Mesendoderm (in vitro differentiated cells): Measurements from ENCODE around the gene EP400.

ENCODE experiments used
- DNase-seq: peaks from one replicate; pipeline ENCODE4 v3.0.0; 2013
- H2AK5ac ChIP-seq: 2 replicates; pipeline ENCODE4 v1.6.1; 2013; ENCODE audit warnings: low read length, inconsistent platforms
- H2BK120ac ChIP-seq: 2 replicates; pipeline ENCODE4 v1.6.1; 2013; ENCODE audit warnings: low read depth, mild to moderate bottlenecking, low read length, moderate library complexity, mixed read lengths
- H2BK15ac ChIP-seq: replicated peaks from 2 replicates; pipeline ENCODE4 v1.6.1; 2013; ENCODE audit warnings: low read depth, mild to moderate bottlenecking, moderate library complexity
- H2BK5ac ChIP-seq: 2 replicates; pipeline ENCODE4 v1.6.1; 2013; ENCODE audit warnings: low read length, inconsistent platforms
- H3K18ac ChIP-seq: 2 replicates; pipeline ENCODE4 v1.6.1; 2013; ENCODE audit warnings: mild to moderate bottlenecking, low read length, mixed read lengths
- H3K23ac ChIP-seq: one replicate; pipeline ENCODE4 v1.6.1; 2013; ENCODE audit warnings: low read length
- H3K27ac ChIP-seq: 2 replicates; pipeline ENCODE4 v1.5.1; 2013; ENCODE audit warnings: low read depth, mild to moderate bottlenecking, inconsistent platforms, low read length, moderate library complexity
- H3K27me3 ChIP-seq: 2 replicates; pipeline ENCODE4 v1.6.1; 2013; ENCODE audit warnings: low read length, control low read depth, mild to moderate bottlenecking, inconsistent platforms; ENCODE audit not compliant: insufficient read depth, poor library complexity
- H3K36me3 ChIP-seq: 2 replicates; pipeline ENCODE4 v1.6.1; 2013; ENCODE audit warnings: low read length, inconsistent platforms; ENCODE audit not compliant: control insufficient read depth, insufficient read depth
- H3K4ac ChIP-seq: one replicate; pipeline ENCODE4 v1.6.1; 2013; ENCODE audit warnings: low read depth, mild to moderate bottlenecking, low read length, moderate library complexity
- H3K4me1 ChIP-seq: 2 replicates; pipeline ENCODE4 v1.6.1; 2013; ENCODE audit warnings: low read depth, low read length, inconsistent platforms; ENCODE audit not compliant: control insufficient read depth
- H3K4me2 ChIP-seq: 2 replicates; pipeline ENCODE4 v1.6.1; 2013; ENCODE audit warnings: low read length
- H3K4me3 ChIP-seq: 2 replicates; pipeline ENCODE4 v1.5.1; 2013; ENCODE audit warnings: mild to moderate bottlenecking, low read length
- H3K56ac ChIP-seq: one replicate; pipeline ENCODE4 v1.6.1; 2013; ENCODE audit warnings: low read length
- H3K79me1 ChIP-seq: 2 replicates; pipeline ENCODE4 v1.6.1; 2013; ENCODE audit warnings: low read length, inconsistent platforms
- H3K79me2 ChIP-seq: 2 replicates; pipeline ENCODE4 v1.6.1; 2013; ENCODE audit warnings: mild to moderate bottlenecking, low read length; ENCODE audit not compliant: control insufficient read depth, insufficient read depth
- H3K9ac ChIP-seq: 2 replicates; pipeline ENCODE4 v1.6.1; 2013; ENCODE audit warnings: low read length, inconsistent platforms
- H4K5ac ChIP-seq: one replicate; pipeline ENCODE4 v1.6.1; 2013; ENCODE audit warnings: low read length
- H4K8ac ChIP-seq: one replicate; pipeline ENCODE4 v1.6.1; 2013; ENCODE audit warnings: low read depth, mild to moderate bottlenecking, control low read depth, low read length, moderate library complexity
- WGBS: extraction: QIAGEN DNeasy Blood & Tissue Kit; methylation state at CpG from one replicate; pipeline ENCODE4 v1.1.7; 2013; ENCODE audit warnings: low lambda C conversion rate, missing lambda C conversion rate; ENCODE audit not compliant: insufficient coverage; ENCODE audit errors: extremely low coverage; 5-methylcytosine and 5-hydroxymethylcytosine counted together

EP400 gene

DNA sequence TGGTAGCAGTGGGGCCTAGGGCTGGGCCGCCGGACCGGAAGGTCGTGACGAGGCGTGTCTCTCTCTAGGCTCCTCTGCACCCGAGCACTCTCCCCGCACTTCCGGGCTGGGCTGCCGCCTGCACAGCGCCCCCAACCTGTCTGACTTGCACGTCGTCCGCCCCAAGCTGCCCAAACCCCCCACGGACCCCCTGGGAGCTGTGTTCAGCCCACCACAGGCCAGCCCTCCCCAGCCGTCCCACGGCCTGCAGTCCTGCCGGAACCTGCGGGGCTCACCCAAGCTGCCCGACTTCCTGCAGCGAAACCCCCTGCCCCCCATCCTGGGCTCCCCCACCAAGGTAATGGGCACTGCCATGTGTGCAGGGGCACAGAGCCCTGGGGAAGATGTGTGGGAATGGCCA lies 33.9 kb upstream of the EP400 start:
- Histone ChIP-seq H2BK120ac (no peak overlapping the region), H3K36me3 (peaks cover 5% of the 10 kb centered on the region), H4K5ac (no peak overlapping the region), H3K56ac (no peak overlapping the region), H3K23ac (no peak overlapping the region), H2BK15ac (no peak overlapping the region), H3K79me1 (no peaks in the 10 kb centered on the region), H2BK5ac (no peak overlapping the region), H3K18ac (no peak overlapping the region), H4K8ac (no peak overlapping the region), H3K4ac (no peak overlapping the region), H3K4me2 (no peak overlapping the region), H2AK5ac (no peak overlapping the region), H3K9ac (no peak overlapping the region), H3K27me3 (no peaks in the 10 kb centered on the region), H3K79me2 (no peaks in the 10 kb centered on the region), H3K27ac (no peak overlapping the region), H3K4me3 (no peak overlapping the region), H3K4me1 (no peaks in the 10 kb centered on the region)
- WGBS, result no CpG with 5 or more reads among the region's 21 CpGs
- DNase-seq, result no peak

DNA sequence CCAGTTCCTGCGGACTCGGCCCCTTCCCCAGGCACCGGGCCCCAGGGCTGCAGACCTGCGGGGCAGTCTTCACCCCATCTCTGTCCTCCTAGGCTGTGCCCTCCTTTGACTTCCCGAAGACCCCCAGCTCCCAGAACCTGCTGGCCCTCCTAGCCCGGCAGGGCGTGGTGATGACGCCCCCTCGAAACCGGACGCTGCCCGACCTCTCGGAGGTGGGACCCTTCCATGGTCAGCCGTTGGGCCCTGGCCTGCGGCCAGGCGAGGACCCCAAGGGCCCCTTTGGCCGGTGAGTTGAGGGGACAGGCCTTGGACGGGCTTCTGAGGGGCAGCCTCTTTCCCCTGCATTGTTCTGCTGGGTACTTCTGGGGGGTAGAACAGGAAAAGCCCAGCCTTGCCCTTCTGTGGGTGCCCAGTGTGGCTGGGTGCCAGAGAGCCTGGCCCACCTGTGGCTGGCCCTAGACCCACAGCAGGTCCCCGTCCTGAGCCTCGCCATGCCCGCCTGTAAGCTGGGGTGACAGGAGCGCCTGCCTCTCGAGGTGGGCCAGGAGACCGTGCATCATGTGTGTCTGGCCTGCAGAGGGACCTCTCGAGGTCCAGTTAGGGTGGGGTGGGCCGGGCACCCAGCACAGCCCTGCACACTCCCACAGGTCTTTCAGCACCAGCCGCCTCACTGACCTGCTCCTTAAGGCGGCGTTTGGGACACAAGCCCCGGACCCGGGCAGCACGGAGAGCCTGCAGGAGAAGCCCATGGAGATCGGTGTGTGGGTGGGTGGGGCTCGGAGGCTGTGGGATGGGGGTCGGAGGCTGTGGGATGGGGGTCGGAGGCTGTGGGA lies 33.2 kb upstream of the EP400 start:
- no peak overlapping the region for H4K8ac ChIP-seq
- no peak overlapping the region for H2BK5ac ChIP-seq
- no CpG with 5 or more reads among the region's 36 CpGs for WGBS
- DNase-seq, result no peak
- no peak overlapping the region for H3K9ac ChIP-seq
- no peak overlapping the region for H3K4me3 ChIP-seq
- no peak overlapping the region for H3K4me2 ChIP-seq
- H3K4ac ChIP-seq, result no peak overlapping the region
- H3K79me1 ChIP-seq, result no peaks in the 10 kb centered on the region
- no peak overlapping the region for H3K27ac ChIP-seq
- H3K18ac ChIP-seq, result no peak overlapping the region
- no peak overlapping the region for H3K23ac ChIP-seq
- H3K79me2 ChIP-seq, result no peaks in the 10 kb centered on the region
- no peak overlapping the region for H4K5ac ChIP-seq
- H2AK5ac ChIP-seq, result no peak overlapping the region
- no peaks in the 10 kb centered on the region for H3K27me3 ChIP-seq
- no peak overlapping the region for H2BK120ac ChIP-seq
- no peak overlapping the region for H3K56ac ChIP-seq
- peaks cover 4% of the 10 kb centered on the region for H3K36me3 ChIP-seq
- no peak overlapping the region for H2BK15ac ChIP-seq
- no peaks in the 10 kb centered on the region for H3K4me1 ChIP-seq

DNA sequence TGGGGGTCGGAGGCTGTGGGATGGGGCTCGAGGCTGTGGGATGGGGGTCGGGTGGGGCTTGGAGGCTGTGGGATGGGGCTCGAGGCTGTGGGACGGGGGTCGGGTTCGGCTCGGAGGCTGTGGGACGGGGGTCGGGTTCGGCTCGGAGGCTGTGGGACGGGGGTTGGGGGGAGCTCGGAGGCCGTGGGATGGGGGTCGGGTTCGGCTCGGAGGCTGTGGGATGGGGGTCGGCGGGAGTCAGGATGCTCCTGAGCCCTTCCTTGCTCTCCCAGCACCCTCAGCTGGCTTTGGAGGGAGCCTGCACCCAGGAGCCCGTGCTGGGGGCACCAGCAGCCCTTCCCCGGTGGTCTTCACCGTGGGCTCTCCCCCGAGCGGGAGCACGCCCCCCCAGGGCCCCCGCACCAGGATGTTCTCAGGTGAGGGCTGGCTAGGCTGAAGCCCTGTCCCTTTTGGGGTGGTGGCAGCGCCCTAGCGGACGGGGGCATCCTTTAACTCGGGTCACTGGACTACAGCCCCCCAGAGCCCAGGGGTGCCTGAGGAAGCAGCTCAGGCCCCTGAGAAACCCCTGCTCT lies 32.5 kb upstream of the EP400 start:
- H3K4ac ChIP-seq, result no peak overlapping the region
- H3K27me3 ChIP-seq, result no peaks in the 10 kb centered on the region
- no peak overlapping the region for H3K4me2 ChIP-seq
- H3K4me3 ChIP-seq, result no peak overlapping the region
- H3K9ac ChIP-seq, result no peak overlapping the region
- H4K8ac ChIP-seq, result no peak overlapping the region
- H2BK120ac ChIP-seq, result no peak overlapping the region
- H3K56ac ChIP-seq, result no peak overlapping the region
- H2BK15ac ChIP-seq, result no peak overlapping the region
- H3K18ac ChIP-seq, result no peak overlapping the region
- no CpG with 5 or more reads among the region's 31 CpGs for WGBS
- no peak overlapping the region for H2AK5ac ChIP-seq
- no peak overlapping the region for H2BK5ac ChIP-seq
- no peaks in the 10 kb centered on the region for H3K4me1 ChIP-seq
- no peak overlapping the region for H3K23ac ChIP-seq
- peaks cover 4% of the 10 kb centered on the region for H3K36me3 ChIP-seq
- H3K79me1 ChIP-seq, result no peaks in the 10 kb centered on the region
- H3K79me2 ChIP-seq, result no peaks in the 10 kb centered on the region
- no peak overlapping the region for H3K27ac ChIP-seq
- no peak for DNase-seq
- H4K5ac ChIP-seq, result no peak overlapping the region

DNA sequence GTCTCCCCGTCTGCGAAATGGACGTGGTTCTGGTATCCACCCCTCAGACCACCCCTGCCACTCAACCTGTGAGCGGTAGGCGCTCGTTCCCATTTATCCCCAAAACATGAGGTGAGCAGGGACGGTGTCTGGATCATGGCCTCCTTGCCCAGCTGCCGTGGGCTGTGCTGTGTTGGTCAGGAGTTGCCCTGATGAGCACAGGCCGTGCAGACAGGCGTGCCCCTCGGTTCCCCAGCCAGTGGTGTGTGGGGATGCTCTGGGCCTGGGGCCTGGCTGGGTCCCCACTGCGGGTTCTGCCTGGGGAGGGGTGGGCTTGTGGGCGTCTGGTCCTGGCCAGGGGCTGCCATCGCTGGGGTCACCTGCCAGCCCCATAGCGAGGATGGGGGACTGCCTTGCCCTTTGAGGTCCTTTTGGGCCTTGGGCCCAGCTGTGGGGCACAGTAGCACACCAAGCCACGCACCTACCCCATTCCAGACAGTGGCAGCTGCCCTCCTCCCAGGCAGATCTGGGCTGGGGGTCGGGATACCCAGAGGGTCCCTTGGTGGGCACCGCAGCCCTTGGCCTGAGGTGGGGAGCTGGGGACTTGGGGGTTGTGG lies 31.9 kb upstream of the EP400 start:
- H3K79me2 ChIP-seq, result no peaks in the 10 kb centered on the region
- H3K79me1 ChIP-seq, result no peaks in the 10 kb centered on the region
- no peak overlapping the region for H2BK5ac ChIP-seq
- H2AK5ac ChIP-seq, result no peak overlapping the region
- H3K4me2 ChIP-seq, result no peak overlapping the region
- H2BK15ac ChIP-seq, result no peak overlapping the region
- no peak overlapping the region for H3K4ac ChIP-seq
- no peak overlapping the region for H4K5ac ChIP-seq
- peaks cover 4% of the 10 kb centered on the region for H3K36me3 ChIP-seq
- H3K18ac ChIP-seq, result no peak overlapping the region
- no peak overlapping the region for H2BK120ac ChIP-seq
- H3K4me1 ChIP-seq, result no peaks in the 10 kb centered on the region
- WGBS, result no CpG with 5 or more reads among the region's 18 CpGs
- H3K27me3 ChIP-seq, result no peaks in the 10 kb centered on the region
- H3K56ac ChIP-seq, result no peak overlapping the region
- H3K23ac ChIP-seq, result no peak overlapping the region
- DNase-seq, result no peak
- H3K27ac ChIP-seq, result no peak overlapping the region
- H4K8ac ChIP-seq, result no peak overlapping the region
- H3K4me3 ChIP-seq, result no peak overlapping the region
- no peak overlapping the region for H3K9ac ChIP-seq

DNA sequence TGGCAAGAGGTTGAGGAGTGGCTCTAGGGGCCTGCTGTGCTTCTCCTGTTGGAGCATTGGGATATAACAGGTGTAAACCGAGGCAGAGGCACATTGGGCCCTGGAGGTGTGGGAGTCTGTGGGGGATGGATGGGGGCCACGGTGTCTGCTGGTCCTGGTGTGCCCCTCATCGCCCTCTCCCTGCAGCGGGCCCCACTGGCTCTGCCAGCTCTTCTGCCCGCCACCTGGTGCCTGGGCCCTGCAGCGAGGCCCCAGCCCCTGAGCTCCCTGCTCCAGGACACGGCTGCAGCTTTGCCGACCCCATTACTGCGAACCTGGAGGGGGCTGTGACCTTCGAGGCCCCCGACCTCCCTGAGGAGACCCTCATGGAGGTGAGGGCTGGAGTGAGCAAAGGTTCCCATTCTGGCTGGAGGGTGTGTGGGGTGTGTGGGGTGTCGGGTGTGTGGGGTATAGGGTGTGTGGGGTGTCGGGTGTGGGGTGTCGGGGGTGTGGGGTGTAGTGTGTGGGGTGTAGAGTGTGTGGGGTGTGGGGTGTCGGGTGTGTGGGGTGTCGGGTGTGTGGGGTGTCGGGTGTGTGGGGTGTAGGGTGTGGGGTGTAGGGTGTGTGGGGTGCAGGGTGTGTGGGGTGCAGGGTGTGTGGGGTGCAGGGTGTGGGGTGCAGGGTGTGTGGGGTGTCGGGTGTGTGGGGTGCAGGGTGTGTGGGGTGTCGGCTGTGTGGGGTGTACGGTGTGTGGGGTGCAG lies 31.3 kb upstream of the EP400 start:
- Histone ChIP-seq H3K4me1 (no peaks in the 10 kb centered on the region), H2BK15ac (no peak overlapping the region), H3K79me1 (no peaks in the 10 kb centered on the region), H3K18ac (no peak overlapping the region), H3K4me2 (no peak overlapping the region), H4K8ac (no peak overlapping the region), H4K5ac (no peak overlapping the region), H3K27me3 (no peaks in the 10 kb centered on the region), H3K4me3 (no peak overlapping the region), H3K56ac (no peak overlapping the region), H3K36me3 (peaks cover 4% of the 10 kb centered on the region), H3K9ac (no peak overlapping the region), H2BK5ac (no peak overlapping the region), H3K79me2 (no peaks in the 10 kb centered on the region), H3K4ac (no peak overlapping the region), H2BK120ac (no peak overlapping the region), H2AK5ac (no peak overlapping the region), H3K23ac (no peak overlapping the region), H3K27ac (no peak overlapping the region)
- WGBS, result 82% methylated on average over 3 of the region's 20 CpGs
- no peak for DNase-seq
